22Rv1 (cell line): ENCODE data around the gene CABP1.

Experiments
- CTCF ChIP-seq: fragments of 450-650 bp; IDR thresholded peaks from 2 replicates; pipeline ENCODE4 v1.5.1; 2017; ENCODE audit warnings: mild to moderate bottlenecking
- ZFX ChIP-seq: fragments of 450-650 bp; IDR thresholded peaks from 2 replicates; pipeline ENCODE4 v1.6.1; 2017; ENCODE audit warnings: antibody characterized with exemption, borderline replicate concordance

DNA sequence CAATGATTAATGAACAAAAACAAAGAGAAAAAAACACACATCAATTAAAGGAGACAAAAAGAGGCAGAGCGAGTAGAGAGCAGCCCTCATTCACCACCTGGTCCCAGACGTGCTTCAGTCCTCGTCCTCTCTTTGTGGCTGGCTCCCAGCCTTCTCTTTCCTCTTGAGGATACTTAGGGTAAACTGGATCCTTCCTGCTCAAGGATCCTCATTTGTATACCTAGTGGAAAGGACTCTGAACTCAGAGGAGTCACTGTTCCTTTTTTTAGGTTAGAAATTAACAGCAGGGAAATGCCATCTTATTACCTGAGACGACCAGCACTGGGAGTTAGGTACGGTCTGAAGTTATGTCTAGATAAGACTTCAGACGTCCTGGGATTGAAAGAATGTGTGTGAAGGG is 56.2 kb downstream of the CABP1 start:
- TF ChIP-seq CTCF: no peak
- TF ChIP-seq ZFX: no peak
